Measurements from ENCODE around the gene GSG1L.
"Not testable (repeated sequence)": the region's sequence is repeated elsewhere in the genome, so short reads cannot be mapped to it uniquely, and the experiment has no call there.

GRCh38 chr16:27942071-27942470 lies 121.4 kb downstream of the GSG1L start:
- not testable (repeated sequence) for TF ChIP-seq POLR2A (IDR thresholded peaks at IDR 0.05; ENCODE audit: low read length); GATA1 (IDR thresholded peaks at IDR 0.05; ENCODE audit: low read depth, low read length)

All from erythroblast (primary cell).